GM21367 (cell line): ENCODE results near the gene LMF1.

Source experiments
- ATAC-seq: cut with Tn5 transposase; IDR thresholded peaks from one replicate; pipeline ENCODE4 v1.9.1; 2021; ENCODE audit not compliant: unreplicated experiment

Gene LMF1

GRCh38 chr16:853981-854807 lies 116.6 kb downstream of the LMF1 start:
- no peak for ATAC-seq

GRCh38 chr16:853306-853705 lies 117.5 kb downstream of the LMF1 start:
- no peak for ATAC-seq

GRCh38 chr16:852451-853185 lies 118.2 kb downstream of the LMF1 start:
- ATAC-seq = no peak

GRCh38 chr16:851871-852270 lies 118.9 kb downstream of the LMF1 start:
- ATAC-seq = no peak

GRCh38 chr16:851209-851810 lies 119.5 kb downstream of the LMF1 start:
- no peak for ATAC-seq

- no peak for ATAC-seq
These were observed 120.1 kb downstream of the LMF1 start for GRCh38 chr16:850668-851067.

- ATAC-seq = no peak
These were observed 122.1 kb downstream of the LMF1 start for GRCh38 chr16:848510-849253.

- no peak for ATAC-seq
These were observed 122.9 kb downstream of the LMF1 start for GRCh38 chr16:847681-848445.

- ATAC-seq = no peak
These were observed 123.6 kb downstream of the LMF1 start for GRCh38 chr16:847151-847550.

- ATAC-seq = no peak
These were observed 125.4 kb downstream of the LMF1 start for GRCh38 chr16:845351-845745.

GRCh38 chr16:844638-845350 lies 126.0 kb downstream of the LMF1 start:
- ATAC-seq = no peak

GRCh38 chr16:843771-844170 lies 127.0 kb downstream of the LMF1 start:
- ATAC-seq = no peak

GRCh38 chr16:842711-843560 lies 127.8 kb downstream of the LMF1 start:
- no peak for ATAC-seq

GRCh38 chr16:842061-842476 lies 128.7 kb downstream of the LMF1 start:
- no peak for ATAC-seq

- ATAC-seq = no peak
These were observed 129.2 kb downstream of the LMF1 start for GRCh38 chr16:841455-842060.

- ATAC-seq = no peak
These were observed 130.0 kb downstream of the LMF1 start for GRCh38 chr16:840561-841454.

GRCh38 chr16:839643-840408 lies 131.0 kb downstream of the LMF1 start:
- ATAC-seq = no peak
